DOHH2 (cell line): ENCODE results near the gene LRP1-AS.

Experiments
- CTCF ChIP-seq: fragments of 200-600 bp; sonication (generic); IDR thresholded peaks from one replicate; pipeline ENCODE4 v1.5.1; 2014; ENCODE audit warnings: antibody characterized with exemption, mild to moderate bottlenecking, low read depth, low read length; ENCODE audit not compliant: poor library complexity, severe bottlenecking
- EZH2phosphoT487 ChIP-seq: fragments of 200-600 bp; sonication (generic); IDR thresholded peaks from 2 replicates; pipeline ENCODE4 v1.6.1; 2017; ENCODE audit warnings: borderline replicate concordance, mild to moderate bottlenecking, antibody characterized with exemption, low read length, moderate library complexity, mixed read lengths

DNA sequence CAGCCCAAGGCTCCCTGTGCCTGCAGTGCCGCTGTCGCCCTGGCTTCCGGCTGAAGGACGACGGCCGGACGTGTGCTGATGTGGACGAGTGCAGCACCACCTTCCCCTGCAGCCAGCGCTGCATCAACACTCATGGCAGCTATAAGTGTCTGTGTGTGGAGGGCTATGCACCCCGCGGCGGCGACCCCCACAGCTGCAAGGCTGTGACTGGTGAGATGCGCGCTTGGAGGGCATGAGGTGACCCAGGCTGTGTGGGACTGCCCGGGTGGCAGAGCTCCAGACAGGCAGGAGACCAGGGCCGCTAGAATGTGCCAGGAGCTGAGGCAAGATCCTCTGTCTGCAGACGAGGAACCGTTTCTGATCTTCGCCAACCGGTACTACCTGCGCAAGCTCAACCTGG is 49.5 kb upstream of the LRP1-AS start:
- TF ChIP-seq CTCF: no peak
- TF ChIP-seq EZH2phosphoT487: no peak
